ENCODE measurements around the gene JAK2.

GRCh38 chr9:5085993-5086392 lies 100.9 kb downstream of the JAK2 start:
- no peak for TF ChIP-seq YY1 (IDR thresholded peaks at IDR 0.05; ENCODE audit: insufficient read depth, insufficient read length)
- no peak for TF ChIP-seq ZNF274 (IDR thresholded peaks at IDR 0.05; ENCODE audit: low read depth, low read length)
